ENCODE results near the gene PHC2.

PHC2 gene

GRCh38 chr1:33330906-33331305, 100.0 kb downstream of the PHC2 start:
- no peak overlapping the region for H3K4me2 ChIP-seq (ENCODE audit: low read length)
- H3K9me3 ChIP-seq (ENCODE audit: control insufficient read depth, low read length) = no peaks in the 10 kb centered on the region
- H3K36me3 ChIP-seq (ENCODE audit: control insufficient read depth, insufficient read depth, low read length) = no peaks in the 10 kb centered on the region
- H3K27me3 ChIP-seq (ENCODE audit: control insufficient read depth, insufficient read depth, low read length) = no peaks in the 10 kb centered on the region
- TF ChIP-seq, protein P1, sequence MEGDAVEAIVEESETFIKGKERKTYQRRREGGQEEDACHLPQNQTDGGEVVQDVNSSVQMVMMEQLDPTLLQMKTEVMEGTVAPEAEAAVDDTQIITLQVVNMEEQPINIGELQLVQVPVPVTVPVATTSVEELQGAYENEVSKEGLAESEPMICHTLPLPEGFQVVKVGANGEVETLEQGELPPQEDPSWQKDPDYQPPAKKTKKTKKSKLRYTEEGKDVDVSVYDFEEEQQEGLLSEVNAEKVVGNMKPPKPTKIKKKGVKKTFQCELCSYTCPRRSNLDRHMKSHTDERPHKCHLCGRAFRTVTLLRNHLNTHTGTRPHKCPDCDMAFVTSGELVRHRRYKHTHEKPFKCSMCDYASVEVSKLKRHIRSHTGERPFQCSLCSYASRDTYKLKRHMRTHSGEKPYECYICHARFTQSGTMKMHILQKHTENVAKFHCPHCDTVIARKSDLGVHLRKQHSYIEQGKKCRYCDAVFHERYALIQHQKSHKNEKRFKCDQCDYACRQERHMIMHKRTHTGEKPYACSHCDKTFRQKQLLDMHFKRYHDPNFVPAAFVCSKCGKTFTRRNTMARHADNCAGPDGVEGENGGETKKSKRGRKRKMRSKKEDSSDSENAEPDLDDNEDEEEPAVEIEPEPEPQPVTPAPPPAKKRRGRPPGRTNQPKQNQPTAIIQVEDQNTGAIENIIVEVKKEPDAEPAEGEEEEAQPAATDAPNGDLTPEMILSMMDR (IDR thresholded peaks at IDR 0.05) = no peak
- peaks cover 8% of the 10 kb centered on the region for H3K4me1 ChIP-seq
- peaks cover 2% of the 10 kb centered on the region for H3K79me2 ChIP-seq
- no peak overlapping the region for H3K27ac ChIP-seq
- H3K4me3 ChIP-seq (ENCODE audit: low read depth, low read length) = no peak overlapping the region
- no peak overlapping the region for H2AFZ ChIP-seq
- H3K9ac ChIP-seq = no peak overlapping the region

- Histone ChIP-seq H3K79me2 (peaks cover 2% of the 10 kb centered on the region), H3K27ac (no peak overlapping the region), H3K4me3 (ENCODE audit: low read depth, low read length) (no peak overlapping the region), H3K4me2 (ENCODE audit: low read length) (no peak overlapping the region), H3K9ac (no peak overlapping the region), H2AFZ (no peak overlapping the region), H3K4me1 (peaks cover 8% of the 10 kb centered on the region), H3K9me3 (ENCODE audit: control insufficient read depth, low read length) (no peaks in the 10 kb centered on the region), H3K36me3 (ENCODE audit: control insufficient read depth, insufficient read depth, low read length) (no peaks in the 10 kb centered on the region), H3K27me3 (ENCODE audit: control insufficient read depth, insufficient read depth, low read length) (no peaks in the 10 kb centered on the region)
- TF ChIP-seq, protein P1 (IDR thresholded peaks at IDR 0.05) = no peak
Measured at GRCh38 chr1:33330361-33330890, 100.5 kb downstream of the PHC2 start.

GRCh38 chr1:33329600-33330305, 101.1 kb downstream of the PHC2 start:
- Histone ChIP-seq H3K4me3 (ENCODE audit: low read depth, low read length) (no peak overlapping the region), H3K4me2 (ENCODE audit: low read length) (no peak overlapping the region), H3K9ac (no peak overlapping the region), H2AFZ (no peak overlapping the region), H3K36me3 (ENCODE audit: control insufficient read depth, insufficient read depth, low read length) (no peaks in the 10 kb centered on the region), H3K27me3 (ENCODE audit: control insufficient read depth, insufficient read depth, low read length) (no peaks in the 10 kb centered on the region), H3K27ac (no peak overlapping the region), H3K9me3 (ENCODE audit: control insufficient read depth, low read length) (no peaks in the 10 kb centered on the region), H3K79me2 (peaks cover under 1% of the 10 kb centered on the region), H3K4me1 (peaks cover 8% of the 10 kb centered on the region)
- TF ChIP-seq, protein P1 (IDR thresholded peaks at IDR 0.05) = no peak

- Histone ChIP-seq H3K4me2 (ENCODE audit: low read length) (no peak overlapping the region), H3K27ac (no peak overlapping the region), H3K4me1 (peaks cover 8% of the 10 kb centered on the region), H2AFZ (no peak overlapping the region), H3K9ac (no peak overlapping the region), H3K79me2 (no peaks in the 10 kb centered on the region), H3K27me3 (ENCODE audit: control insufficient read depth, insufficient read depth, low read length) (no peaks in the 10 kb centered on the region), H3K9me3 (ENCODE audit: control insufficient read depth, low read length) (no peaks in the 10 kb centered on the region), H3K36me3 (ENCODE audit: control insufficient read depth, insufficient read depth, low read length) (no peaks in the 10 kb centered on the region), H3K4me3 (ENCODE audit: low read depth, low read length) (no peak overlapping the region)
- TF ChIP-seq, protein P1 (IDR thresholded peaks at IDR 0.05) = no peak
Measured at GRCh38 chr1:33328817-33329216, 102.1 kb downstream of the PHC2 start.

All from parathyroid adenoma (tissue), 2 donors.